Activated T-helper 2 cell treated with anti-CD3 and anti-CD28 coated beads, Interferon-gamma antibody, Interleukin-2, Interleukin-4, amounts not matched to agents 10 μg/mL and 5 μg/mL and 100 μg/mL, durations not matched to agents 14 hours and 24 hours and 36 hours (primary cell): Measurements from ENCODE around the gene MFAP3L. TPM values are rescaled to one million over a fixed set of nuclear protein-coding genes. Genes with fewer than 3 reads are reported as not detected.

Experiments used
- DNase-seq: peaks from one replicate; pipeline ENCODE4 v3.0.0; 2021; ENCODE audit warnings: low spot score
- H3K27ac Mint-ChIP-seq: one replicate; pipeline ENCODE4 v1.8.0; 2021; ENCODE audit warnings: mixed read lengths
- H3K27me3 Mint-ChIP-seq: one replicate; pipeline ENCODE4 v1.8.0; 2021; ENCODE audit warnings: low read depth, mixed read lengths
- H3K36me3 Mint-ChIP-seq: one replicate; pipeline ENCODE4 v1.8.0; 2021; ENCODE audit warnings: low read depth, mixed read lengths
- H3K4me1 Mint-ChIP-seq: one replicate; pipeline ENCODE4 v1.8.0; 2021; ENCODE audit warnings: low read depth, mixed read lengths
- H3K4me3 Mint-ChIP-seq: one replicate; pipeline ENCODE4 v1.8.0; 2021; ENCODE audit warnings: low read depth, mild to moderate bottlenecking, moderate library complexity, mixed read lengths
- H3K9me3 Mint-ChIP-seq: one replicate; pipeline ENCODE4 v1.8.0; 2021; ENCODE audit warnings: mixed read lengths
- intact Hi-C: fragments of 100-400 bp; cut with micrococcal nuclease; formaldehyde crosslinking; loops from one replicate; pipeline ENCODE4 v1.15.1; 2023
- total RNA-seq: library from RNA; stranded (reverse); gene quantifications from 2 replicates; pipeline ENCODE4 v1.2.3, GENCODE V29; 2022

MFAP3L gene
- total RNA-seq, 1 donor from 2014 or later, result 0.16 TPM

DNA sequence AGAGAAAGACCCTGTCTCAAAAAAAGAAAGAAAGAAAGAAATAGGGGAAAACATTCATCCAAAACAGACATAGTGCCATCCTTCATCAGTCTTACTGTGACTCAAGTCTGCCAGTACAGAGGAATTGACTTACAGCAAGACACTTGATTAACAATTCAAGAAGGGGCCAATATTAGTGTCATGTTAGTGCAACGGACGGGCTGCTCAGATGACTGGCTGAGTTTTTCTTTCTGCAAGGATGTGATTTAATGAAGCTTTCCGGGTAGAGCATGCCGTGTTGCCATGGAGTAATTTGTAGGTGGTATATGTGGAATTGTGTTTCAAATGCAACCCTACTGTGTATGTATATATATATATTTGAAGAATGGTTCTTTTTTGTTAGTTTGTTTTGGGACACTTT lies 12.6 kb upstream of the MFAP3L start:
- Mint-ChIP-seq H3K9me3 (no peaks in the 10 kb centered on the region), H3K36me3 (no peaks in the 10 kb centered on the region), H3K4me1 (no peaks in the 10 kb centered on the region), H3K4me3 (no peak overlapping the region), H3K27ac (no peak overlapping the region), H3K27me3 (no peaks in the 10 kb centered on the region)
- no peak for DNase-seq
- intact Hi-C loops, result no loop called here

GRCh38 chr4:170038232-170038631 lies 12.0 kb upstream of the MFAP3L start:
- Mint-ChIP-seq H3K27ac (no peak overlapping the region), H3K9me3 (no peaks in the 10 kb centered on the region), H3K27me3 (no peaks in the 10 kb centered on the region), H3K4me3 (no peak overlapping the region), H3K4me1 (no peaks in the 10 kb centered on the region), H3K36me3 (no peaks in the 10 kb centered on the region)
- intact Hi-C loops, result no loop called here
- no peak for DNase-seq

DNA sequence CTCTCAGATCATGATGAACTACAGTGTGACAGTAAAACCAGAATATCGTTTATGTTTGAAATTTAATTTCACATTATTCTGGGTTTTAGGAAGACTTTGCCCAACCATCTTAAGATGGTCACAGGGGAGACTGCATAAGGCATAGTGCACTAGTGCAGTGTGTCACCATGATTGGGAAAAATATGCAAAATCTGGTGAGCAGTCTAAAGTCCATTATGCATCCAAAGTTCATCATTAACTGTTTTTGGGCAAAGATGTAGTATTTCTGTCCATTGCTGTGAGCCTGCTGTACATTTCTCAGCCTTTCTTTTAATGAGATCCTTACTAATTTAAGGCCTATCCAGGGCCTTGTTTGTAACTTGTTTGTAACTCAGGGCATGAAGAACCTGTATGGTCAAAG lies 11.3 kb upstream of the MFAP3L start:
- Mint-ChIP-seq H3K4me3 (no peak overlapping the region), H3K27me3 (no peaks in the 10 kb centered on the region), H3K9me3 (no peaks in the 10 kb centered on the region), H3K27ac (no peak overlapping the region), H3K4me1 (no peaks in the 10 kb centered on the region), H3K36me3 (no peaks in the 10 kb centered on the region)
- DNase-seq, result no peak
- intact Hi-C loops, result no loop called here

DNA sequence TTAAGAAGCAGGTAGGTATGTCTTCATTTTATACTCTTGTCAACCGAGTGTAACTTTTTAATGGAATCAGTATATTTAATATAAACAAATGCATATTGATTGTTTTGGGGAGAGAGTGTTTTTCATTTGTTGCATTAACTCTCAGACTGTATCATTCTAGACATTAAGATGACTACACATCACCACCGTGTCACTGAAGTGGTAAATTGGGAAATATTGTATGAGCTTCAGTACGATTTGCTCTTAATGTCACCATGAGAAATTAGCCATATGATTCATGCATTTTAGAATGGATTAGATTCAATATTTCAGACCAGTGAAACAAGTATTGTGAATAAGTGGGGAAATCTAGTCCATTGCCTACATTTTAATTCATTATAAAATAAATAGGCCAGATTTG lies 9.7 kb upstream of the MFAP3L start:
- H3K27ac Mint-ChIP-seq, result no peak overlapping the region

GRCh38 chr4:170035231-170035630 lies 9.0 kb upstream of the MFAP3L start:
- Mint-ChIP-seq H3K4me1 (no peaks in the 10 kb centered on the region), H3K36me3 (no peaks in the 10 kb centered on the region), H3K27me3 (peaks cover 2% of the 10 kb centered on the region), H3K4me3 (no peak overlapping the region), H3K27ac (no peak overlapping the region), H3K9me3 (no peaks in the 10 kb centered on the region)
- intact Hi-C loops, result no loop called here
- DNase-seq, result no peak

More for the DNA sequence above, 9.7 kb upstream of the MFAP3L start:
- no peak for DNase-seq
- intact Hi-C loops, result no loop called here
- Mint-ChIP-seq H3K4me1 (no peaks in the 10 kb centered on the region), H3K9me3 (no peaks in the 10 kb centered on the region), H3K4me3 (no peak overlapping the region), H3K36me3 (no peaks in the 10 kb centered on the region), H3K27me3 (peaks cover 2% of the 10 kb centered on the region)

DNA sequence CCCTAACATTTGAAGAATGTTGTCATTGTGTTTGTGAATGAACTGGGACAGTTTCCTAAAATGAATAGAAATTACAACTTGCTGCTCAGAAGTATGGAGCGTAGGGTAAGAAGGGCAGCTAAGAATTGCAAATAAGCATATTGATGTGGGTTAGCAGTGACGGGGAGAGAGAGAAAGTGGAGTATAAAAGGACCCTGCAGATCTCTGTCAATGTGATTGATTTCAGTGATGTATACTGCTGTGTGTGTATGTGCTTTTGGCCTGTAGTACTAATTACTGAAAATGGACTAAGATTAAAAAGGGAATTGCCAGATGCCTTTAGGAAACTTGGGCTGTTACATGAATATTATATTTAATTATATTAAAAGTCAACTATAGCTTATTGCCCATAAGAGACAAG lies 7.8 kb upstream of the MFAP3L start:
- no peak overlapping the region for H3K4me3 Mint-ChIP-seq
- intact Hi-C loops, result no loop called here
- no peak overlapping the region for H3K27ac Mint-ChIP-seq
- H3K4me1 Mint-ChIP-seq, result no peaks in the 10 kb centered on the region
- peaks cover 10% of the 10 kb centered on the region for H3K27me3 Mint-ChIP-seq
- no peak for DNase-seq
- no peaks in the 10 kb centered on the region for H3K36me3 Mint-ChIP-seq
- no peaks in the 10 kb centered on the region for H3K9me3 Mint-ChIP-seq

DNA sequence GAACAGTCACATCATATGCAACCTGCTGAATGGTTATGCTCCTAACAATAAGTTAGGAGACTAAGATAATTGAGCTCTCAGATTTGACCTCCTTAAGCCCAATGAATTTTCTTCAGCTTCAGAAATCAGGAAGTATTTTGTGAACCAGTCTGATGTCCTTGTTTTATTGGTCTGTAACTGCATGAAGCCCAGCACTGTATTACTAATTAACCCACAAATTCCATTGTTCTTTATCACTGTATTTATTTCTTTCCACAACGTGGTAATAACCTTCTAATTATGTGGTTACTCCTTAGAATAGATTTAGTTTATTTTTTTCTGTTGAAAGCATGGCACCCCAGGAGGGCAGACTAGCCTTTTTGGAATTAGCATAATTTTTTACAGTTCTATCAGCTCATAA lies 3.9 kb upstream of the MFAP3L start:
- H3K9me3 Mint-ChIP-seq, result peaks cover 8% of the 10 kb centered on the region
- no peak overlapping the region for H3K4me3 Mint-ChIP-seq
- H3K36me3 Mint-ChIP-seq, result no peaks in the 10 kb centered on the region
- intact Hi-C loops, result no loop called here
- no peak for DNase-seq
- peaks cover 30% of the 10 kb centered on the region for H3K27me3 Mint-ChIP-seq
- no peak overlapping the region for H3K27ac Mint-ChIP-seq
- H3K4me1 Mint-ChIP-seq, result peaks cover 7% of the 10 kb centered on the region

DNA sequence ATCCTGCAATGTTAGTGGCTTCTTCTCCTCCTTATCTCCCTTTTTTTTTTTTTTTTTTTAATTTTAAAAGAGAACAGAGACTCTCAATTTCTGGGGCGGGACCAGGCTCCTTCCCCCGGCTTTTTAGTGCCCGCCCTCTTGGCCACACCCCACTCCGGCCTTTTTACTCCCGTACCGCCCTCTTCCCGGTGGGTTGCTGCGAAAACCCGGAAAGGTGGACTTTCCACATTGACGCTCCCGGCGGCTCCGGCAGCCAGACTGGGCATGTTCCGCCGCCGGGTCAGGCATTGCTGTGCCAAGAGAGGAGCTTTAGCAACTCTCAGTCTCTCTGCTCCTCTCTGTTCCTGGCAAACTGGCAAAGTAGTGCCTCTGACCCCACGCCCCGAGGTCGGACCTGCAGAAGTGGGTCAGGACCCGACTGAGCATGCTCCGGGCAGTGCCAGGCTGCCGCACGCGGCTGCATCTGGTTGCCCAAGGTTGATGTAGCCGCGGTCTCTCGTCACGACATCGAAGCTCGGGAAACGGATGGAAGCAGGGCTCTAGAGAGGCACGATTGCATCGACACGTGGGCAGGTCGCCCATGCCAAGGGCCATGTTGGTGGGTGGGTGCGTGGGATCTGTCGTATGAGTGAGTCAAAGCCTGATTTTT lies 1.1 kb upstream of the MFAP3L start:
- intact Hi-C loops, result loop anchor here (1.0 to 5.0 kb wide), 2 partner anchors 270 to 1017 kb away; partner anchors contain the start of genes CBR4 and HPF1
- peak; percentile 83 for DNase-seq
- peaks cover 7% of the 10 kb centered on the region for H3K4me1 Mint-ChIP-seq
- peak overlapping the region; percentile 79 for H3K4me3 Mint-ChIP-seq
- H3K27me3 Mint-ChIP-seq, result peaks cover 51% of the 10 kb centered on the region
- peak overlapping the region; percentile 63 for H3K27ac Mint-ChIP-seq
- H3K9me3 Mint-ChIP-seq, result peaks cover 8% of the 10 kb centered on the region
- H3K36me3 Mint-ChIP-seq, result no peaks in the 10 kb centered on the region

DNA sequence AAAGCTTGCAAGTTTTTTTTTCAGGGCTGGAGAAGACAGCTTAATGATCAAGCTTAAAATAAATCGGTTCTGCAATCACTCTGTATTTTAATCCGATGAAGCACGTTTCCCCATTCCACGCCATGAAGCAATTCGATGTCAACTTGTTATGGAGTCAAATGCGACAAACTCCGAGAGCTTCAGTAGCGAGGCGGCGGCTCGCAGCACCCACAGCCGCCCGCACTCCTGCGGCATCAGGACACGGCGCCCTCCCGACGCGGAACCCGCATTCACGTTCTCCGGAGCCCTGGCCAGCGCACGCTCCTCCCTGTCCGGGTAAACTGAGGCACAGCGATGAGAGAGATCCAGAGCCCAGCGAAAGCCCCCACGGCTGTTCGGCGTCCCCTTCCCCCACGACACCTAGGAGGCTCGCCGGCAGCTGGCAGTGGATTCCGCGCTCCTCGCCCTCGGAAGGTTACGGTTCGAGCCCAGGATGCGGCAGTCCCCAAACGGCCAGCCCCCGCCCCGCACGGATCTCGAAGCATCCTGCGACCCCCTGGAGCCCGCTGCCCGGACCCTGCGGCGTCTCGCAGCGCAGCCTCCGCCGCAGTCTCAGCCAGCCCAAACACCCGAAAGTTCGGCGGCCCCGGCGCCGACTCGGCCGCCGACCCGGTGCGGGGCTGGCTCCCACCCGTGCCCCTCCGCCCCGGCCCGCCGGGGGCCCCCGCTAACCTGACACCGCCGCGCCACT lies 507 bp downstream of the MFAP3L start:
- H3K27ac Mint-ChIP-seq, result no peak overlapping the region
- intact Hi-C loops, result loop anchor here (1.0 to 5.0 kb wide), 3 partner anchors 268 to 413 kb away; partner anchors contain the start of genes HPF1 and NEK1
- no peaks in the 10 kb centered on the region for H3K36me3 Mint-ChIP-seq
- H3K27me3 Mint-ChIP-seq, result peaks cover 52% of the 10 kb centered on the region
- peaks cover 7% of the 10 kb centered on the region for H3K4me1 Mint-ChIP-seq
- DNase-seq, result no peak
- peaks cover 8% of the 10 kb centered on the region for H3K9me3 Mint-ChIP-seq
- peak overlapping the region; percentile 64 for H3K4me3 Mint-ChIP-seq

DNA sequence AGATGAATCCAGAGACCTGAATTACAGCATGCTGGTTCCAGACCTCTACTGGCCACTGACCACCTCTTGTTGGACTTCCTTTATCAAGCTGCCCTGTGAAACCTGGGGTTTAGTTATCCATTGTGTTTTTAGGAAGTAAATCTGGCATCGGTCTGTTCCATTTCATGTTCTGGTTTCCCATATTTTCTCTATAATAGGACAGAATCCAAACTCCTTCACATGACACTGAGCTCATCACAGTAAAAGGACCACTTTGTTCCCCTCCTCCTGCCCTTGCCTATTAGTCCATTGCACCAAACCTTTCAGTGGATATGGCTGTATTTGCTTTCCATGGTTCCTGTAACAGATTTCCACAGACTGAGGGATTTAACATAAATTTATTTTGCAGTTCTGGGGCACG lies 4.0 kb downstream of the MFAP3L start:
- H3K27me3 Mint-ChIP-seq, result peaks cover 41% of the 10 kb centered on the region
- no peak for DNase-seq
- no peaks in the 10 kb centered on the region for H3K9me3 Mint-ChIP-seq
- no peak overlapping the region for H3K27ac Mint-ChIP-seq
- intact Hi-C loops, result no loop called here
- H3K4me3 Mint-ChIP-seq, result no peak overlapping the region
- H3K4me1 Mint-ChIP-seq, result peaks cover 3% of the 10 kb centered on the region
- no peaks in the 10 kb centered on the region for H3K36me3 Mint-ChIP-seq

- H3K27ac Mint-ChIP-seq, result no peak overlapping the region
- no peak for DNase-seq
- no peaks in the 10 kb centered on the region for H3K9me3 Mint-ChIP-seq
- H3K27me3 Mint-ChIP-seq, result peaks cover 12% of the 10 kb centered on the region
- intact Hi-C loops, result no loop called here
- no peak overlapping the region for H3K4me3 Mint-ChIP-seq
- H3K4me1 Mint-ChIP-seq, result peaks cover 5% of the 10 kb centered on the region
- H3K36me3 Mint-ChIP-seq, result no peaks in the 10 kb centered on the region
These were observed 8.9 kb downstream of the MFAP3L start for GRCh38 chr4:170017252-170017651.

GRCh38 chr4:170015285-170015684 lies 10.9 kb downstream of the MFAP3L start:
- intact Hi-C loops, result no loop called here
- H3K27ac Mint-ChIP-seq, result no peak overlapping the region
- no peaks in the 10 kb centered on the region for H3K36me3 Mint-ChIP-seq
- no peak overlapping the region for H3K4me3 Mint-ChIP-seq
- no peak for DNase-seq
- no peaks in the 10 kb centered on the region for H3K9me3 Mint-ChIP-seq
- peaks cover 5% of the 10 kb centered on the region for H3K4me1 Mint-ChIP-seq
- H3K27me3 Mint-ChIP-seq, result peaks cover 6% of the 10 kb centered on the region

DNA sequence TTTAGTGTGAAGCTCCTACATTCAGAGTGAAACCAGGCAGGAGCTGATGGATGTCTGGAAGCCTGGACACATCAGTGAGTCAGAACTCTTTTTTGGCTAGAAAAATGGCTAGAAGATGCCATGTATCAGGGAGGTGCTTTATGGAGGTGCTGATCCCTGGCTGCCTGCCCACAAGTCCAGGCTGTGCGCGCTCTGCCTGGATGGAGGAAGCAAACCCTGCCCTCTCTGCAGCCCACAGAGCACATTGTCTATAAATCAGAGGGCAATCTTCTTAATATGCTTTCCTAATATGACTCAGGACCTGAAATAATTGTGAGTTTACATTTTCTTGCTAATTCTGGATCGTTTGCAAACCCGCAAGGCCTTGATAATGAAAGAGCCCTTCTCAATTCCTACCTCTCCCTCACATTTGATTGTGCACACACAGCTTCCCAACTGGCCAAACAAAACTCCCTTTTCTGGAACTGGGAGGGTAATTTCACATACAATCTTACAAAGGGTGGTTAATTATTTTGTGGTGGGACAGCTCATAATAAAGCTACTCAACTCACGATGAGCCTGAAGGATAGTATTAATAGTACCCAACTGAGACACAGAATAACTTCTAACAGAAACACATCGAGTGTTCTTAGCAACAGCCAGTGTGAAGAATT lies 11.7 kb downstream of the MFAP3L start:
- intact Hi-C loops, result no loop called here
- H3K9me3 Mint-ChIP-seq, result no peaks in the 10 kb centered on the region
- no peak overlapping the region for H3K27ac Mint-ChIP-seq
- no peaks in the 10 kb centered on the region for H3K36me3 Mint-ChIP-seq
- H3K27me3 Mint-ChIP-seq, result peaks cover 2% of the 10 kb centered on the region
- peaks cover 5% of the 10 kb centered on the region for H3K4me1 Mint-ChIP-seq
- no peak overlapping the region for H3K4me3 Mint-ChIP-seq
- no peak for DNase-seq
